Dermis blood vessel endothelial cell (primary cell): ENCODE measurements around the gene ANKRD36. TPM values are rescaled to one million over a fixed set of nuclear protein-coding genes. Genes with fewer than 3 reads are reported as not detected.

Experiments
- total RNA-seq: library from RNA; depleted of rRNA; stranded (reverse); fragments of >200 nt; gene quantifications from 2 replicates; pipeline ENCODE4 v1.2.3, GENCODE V29; 2014

The ANKRD36 gene
- total RNA-seq, 1 donor from 2014 or later: 61.8 TPM

Other genes starting within 250 kb of the ANKRD36 start
- gene SEMA4C, start 243.1 kb upstream of the ANKRD36 start, total RNA-seq: 39.7 and 40.3 TPM in 2 replicates
- gene FAM178B, start 126.6 kb upstream of the ANKRD36 start, total RNA-seq: not detected in 2 replicates
- 4.1 and 5.3 TPM in 2 replicates for gene FAHD2B, start 18.3 kb upstream of the ANKRD36 start, total RNA-seq